ENCODE measurements around the gene DHCR7.

DHCR7 gene

DNA sequence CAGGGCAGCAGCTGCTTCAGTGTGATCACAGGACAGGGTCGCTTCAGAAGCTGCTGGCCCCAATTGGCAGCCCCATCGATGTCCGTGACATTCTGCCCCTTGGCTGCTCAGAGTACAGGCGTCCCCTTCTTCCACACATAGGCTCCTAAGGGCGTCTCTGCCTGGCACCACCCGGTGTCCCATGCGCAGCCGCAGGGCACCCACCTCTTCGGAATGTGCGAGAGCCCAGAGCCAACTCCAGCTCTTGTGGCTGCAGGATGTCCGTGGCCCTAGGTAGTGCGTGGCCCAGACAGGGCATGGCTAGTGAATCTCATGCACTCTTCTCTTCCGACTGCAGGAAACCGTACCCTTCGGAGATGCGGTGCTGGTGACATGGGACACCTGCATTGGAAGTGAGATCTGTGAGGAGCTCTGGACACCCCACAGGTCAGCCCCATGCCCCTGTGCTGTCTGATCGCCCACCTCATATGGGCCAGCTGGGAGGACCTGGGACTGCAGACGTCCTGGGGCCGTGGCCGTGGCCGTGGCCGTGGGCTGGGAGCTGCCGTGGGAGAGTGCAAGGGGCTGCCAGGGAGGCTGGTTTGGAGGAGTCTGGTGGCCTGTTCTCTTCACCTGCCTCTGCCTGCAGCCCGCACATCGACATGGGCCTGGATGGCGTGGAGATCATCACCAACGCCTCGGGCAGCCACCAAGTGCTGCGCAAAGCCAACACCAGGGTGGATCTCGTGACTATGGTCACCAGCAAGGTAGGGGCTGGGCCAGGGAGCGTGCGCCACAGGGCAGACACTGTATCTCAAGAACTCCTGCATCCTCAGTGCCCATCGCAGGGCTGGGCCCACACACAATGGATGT, 25.0 kb upstream of the DHCR7 start:
- DNase-seq (ENCODE audit: low read depth), result no peak
- TF ChIP-seq, protein P1, sequence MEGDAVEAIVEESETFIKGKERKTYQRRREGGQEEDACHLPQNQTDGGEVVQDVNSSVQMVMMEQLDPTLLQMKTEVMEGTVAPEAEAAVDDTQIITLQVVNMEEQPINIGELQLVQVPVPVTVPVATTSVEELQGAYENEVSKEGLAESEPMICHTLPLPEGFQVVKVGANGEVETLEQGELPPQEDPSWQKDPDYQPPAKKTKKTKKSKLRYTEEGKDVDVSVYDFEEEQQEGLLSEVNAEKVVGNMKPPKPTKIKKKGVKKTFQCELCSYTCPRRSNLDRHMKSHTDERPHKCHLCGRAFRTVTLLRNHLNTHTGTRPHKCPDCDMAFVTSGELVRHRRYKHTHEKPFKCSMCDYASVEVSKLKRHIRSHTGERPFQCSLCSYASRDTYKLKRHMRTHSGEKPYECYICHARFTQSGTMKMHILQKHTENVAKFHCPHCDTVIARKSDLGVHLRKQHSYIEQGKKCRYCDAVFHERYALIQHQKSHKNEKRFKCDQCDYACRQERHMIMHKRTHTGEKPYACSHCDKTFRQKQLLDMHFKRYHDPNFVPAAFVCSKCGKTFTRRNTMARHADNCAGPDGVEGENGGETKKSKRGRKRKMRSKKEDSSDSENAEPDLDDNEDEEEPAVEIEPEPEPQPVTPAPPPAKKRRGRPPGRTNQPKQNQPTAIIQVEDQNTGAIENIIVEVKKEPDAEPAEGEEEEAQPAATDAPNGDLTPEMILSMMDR (IDR thresholded peaks at IDR 0.05; ENCODE audit: insufficient read depth, low read depth, low read length, missing control alignments), result no peak

DNA sequence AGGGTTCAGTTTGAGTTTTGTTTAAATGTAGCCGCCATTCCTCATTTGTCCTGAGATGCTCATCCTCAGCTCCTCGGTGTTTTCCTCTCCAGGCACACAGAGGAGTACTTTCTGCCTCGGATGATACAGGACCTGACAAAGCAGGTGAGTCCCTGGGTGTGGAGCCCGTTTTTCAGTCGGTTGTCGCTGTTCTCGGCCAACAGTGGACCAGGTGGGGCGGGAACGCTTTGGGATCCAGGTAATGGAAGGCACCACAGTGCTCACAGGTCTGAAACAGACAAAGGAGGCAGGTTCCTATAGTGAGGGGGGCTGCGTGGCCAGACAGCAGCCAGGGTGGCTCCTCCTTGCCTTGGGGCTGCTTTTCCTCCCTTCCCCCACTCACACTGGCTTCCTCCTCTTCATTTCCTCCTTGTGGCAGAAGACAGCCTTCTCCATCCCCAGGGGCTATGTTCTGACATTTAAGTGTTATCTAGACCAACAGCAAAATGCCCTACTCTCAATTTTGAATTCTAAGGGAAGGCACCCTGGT, 24.2 kb upstream of the DHCR7 start:
- TF ChIP-seq, protein P1 (IDR thresholded peaks at IDR 0.05; ENCODE audit: insufficient read depth, low read depth, low read length, missing control alignments), result no peak
- H3K4me3 ChIP-seq (ENCODE audit: low read depth, low read length), result no peak overlapping the region
- no peak for DNase-seq (ENCODE audit: low read depth)

More for the DNA sequence above, 25.0 kb upstream of the DHCR7 start:
- H3K4me3 ChIP-seq (ENCODE audit: low read depth, low read length), result no peak overlapping the region

DNA sequence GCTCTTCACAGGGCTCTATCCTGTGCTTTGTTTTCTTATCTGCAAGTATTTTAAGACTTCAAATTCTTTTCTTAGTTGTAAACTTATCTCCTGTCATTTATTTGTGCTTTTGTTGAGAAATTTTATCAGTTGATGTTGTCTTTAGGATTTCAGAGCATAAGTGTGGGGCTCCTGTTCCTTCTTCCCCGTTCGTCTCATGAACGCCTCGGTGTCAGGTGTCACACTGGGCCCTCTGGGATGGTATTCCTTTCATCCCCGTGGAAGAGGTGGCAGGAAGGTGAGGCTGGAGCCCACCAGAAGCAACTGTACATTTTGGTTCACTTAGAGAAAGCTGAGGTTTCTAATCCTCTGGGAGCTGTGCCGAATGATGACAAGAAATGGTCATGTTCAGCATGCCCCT, 22.8 kb upstream of the DHCR7 start:
- no peak overlapping the region for H3K4me3 ChIP-seq (ENCODE audit: low read depth, low read length)
- DNase-seq (ENCODE audit: low read depth), result no peak
- TF ChIP-seq, protein P1 (IDR thresholded peaks at IDR 0.05; ENCODE audit: insufficient read depth, low read depth, low read length, missing control alignments), result no peak

DNA sequence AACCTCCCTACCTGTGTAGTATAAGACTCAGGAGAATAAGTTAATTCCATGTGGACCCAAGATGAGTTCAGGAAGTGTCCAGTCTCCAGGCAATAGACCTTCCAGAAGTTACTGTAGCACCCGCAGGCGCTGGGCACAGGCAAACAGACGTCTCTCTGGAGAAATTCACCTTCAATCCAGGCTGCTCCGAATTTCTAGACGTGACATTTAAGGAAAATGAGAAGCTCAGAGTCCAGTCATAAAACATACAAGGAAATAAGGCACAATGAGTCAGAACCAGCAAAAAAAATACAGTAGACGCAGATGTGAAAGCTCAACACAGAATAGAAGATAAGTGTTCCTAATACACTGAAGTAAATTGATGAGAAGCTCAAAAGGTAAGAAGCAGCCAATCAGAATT, 19.0 kb upstream of the DHCR7 start:
- no peak overlapping the region for H3K4me3 ChIP-seq (ENCODE audit: low read depth, low read length)
- no peak for DNase-seq (ENCODE audit: low read depth)
- TF ChIP-seq, protein P1 (IDR thresholded peaks at IDR 0.05; ENCODE audit: insufficient read depth, low read depth, low read length, missing control alignments), result no peak

GRCh38 chr11:71466358-71466757, 18.2 kb upstream of the DHCR7 start:
- no peak overlapping the region for H3K4me3 ChIP-seq (ENCODE audit: low read depth, low read length)
- DNase-seq (ENCODE audit: low read depth), result no peak
- TF ChIP-seq, protein P1 (IDR thresholded peaks at IDR 0.05; ENCODE audit: insufficient read depth, low read depth, low read length, missing control alignments), result no peak

GRCh38 chr11:71465054-71465453, 16.9 kb upstream of the DHCR7 start:
- TF ChIP-seq, protein P1 (IDR thresholded peaks at IDR 0.05; ENCODE audit: insufficient read depth, low read depth, low read length, missing control alignments), result no peak
- DNase-seq (ENCODE audit: low read depth), result no peak
- no peak overlapping the region for H3K4me3 ChIP-seq (ENCODE audit: low read depth, low read length)

Measured in GM12865 (cell line).